KBM-7 (cell line): ENCODE data around the gene SBNO2.
A peak's percentile ranks its signal among the peaks of the same experiment; 100 is the strongest.

Experiments
- DNase-seq: peaks from one replicate; pipeline ENCODE4 v3.0.0-alpha.2; 2015
- in situ Hi-C: fragments of 300-500 bp; cut with MboI; formaldehyde crosslinking; loops from 2 replicates; pipeline ENCODE4 v1.14.3; 2020; ENCODE audit warnings: low sequenced_read_pairs, low pct_unique_long_range_greater_than_20kb, mixed read lengths

The SBNO2 gene

GRCh38 chr19:1173845-1174809, at the start of gene SBNO2:
TSS of gene SBNO2 (minus strand) at chr19:1174268. CDS start at chr19:1154276, 19,992 bp downstream.
- peak; percentile 86 for DNase-seq
- in situ Hi-C loops, result no loop called here

GRCh38 chr19:1223018-1223855, 49.2 kb upstream of the SBNO2 start:
- DNase-seq, result no peak
- in situ Hi-C loops, result no loop called here

GRCh38 chr19:1222394-1222793, 48.3 kb upstream of the SBNO2 start:
- in situ Hi-C loops, result no loop called here
- no peak for DNase-seq

GRCh38 chr19:1221904-1222255, 47.8 kb upstream of the SBNO2 start:
- in situ Hi-C loops, result no loop called here
- no peak for DNase-seq

- no peak for DNase-seq
- in situ Hi-C loops, result no loop called here
These were observed 47.2 kb upstream of the SBNO2 start for GRCh38 chr19:1220976-1221903.

GRCh38 chr19:1220477-1220930, 46.4 kb upstream of the SBNO2 start:
- in situ Hi-C loops, result no loop called here

GRCh38 chr19:1219786-1220476, 45.9 kb upstream of the SBNO2 start:
- no peak for DNase-seq
- in situ Hi-C loops, result no loop called here

More at GRCh38 chr19:1220477-1220930, 46.4 kb upstream of the SBNO2 start:
- no peak for DNase-seq

GRCh38 chr19:1218751-1219567, 44.9 kb upstream of the SBNO2 start:
- no peak for DNase-seq
- in situ Hi-C loops, result no loop called here

- DNase-seq, result no peak
- in situ Hi-C loops, result no loop called here
These were observed 43.3 kb upstream of the SBNO2 start for GRCh38 chr19:1217366-1217765.

- DNase-seq, result no peak
- in situ Hi-C loops, result no loop called here
These were observed 42.7 kb upstream of the SBNO2 start for GRCh38 chr19:1216756-1217155.

GRCh38 chr19:1214862-1215731, 41.0 kb upstream of the SBNO2 start:
- DNase-seq, result no peak
- in situ Hi-C loops, result no loop called here

GRCh38 chr19:1214299-1214861, 40.3 kb upstream of the SBNO2 start:
- in situ Hi-C loops, result no loop called here
- DNase-seq, result no peak

GRCh38 chr19:1213391-1214286, 39.6 kb upstream of the SBNO2 start:
- DNase-seq, result peak; percentile 97
- in situ Hi-C loops, result no loop called here

- in situ Hi-C loops, result no loop called here
- no peak for DNase-seq
These were observed 37.6 kb upstream of the SBNO2 start for GRCh38 chr19:1211494-1212234.

- no peak for DNase-seq
- in situ Hi-C loops, result no loop called here
These were observed 36.1 kb upstream of the SBNO2 start for GRCh38 chr19:1210227-1210538.
